ENCODE data around the gene FGF21. TPM values are rescaled to one million over a fixed set of nuclear protein-coding genes. Genes with fewer than 3 reads are reported as not detected.

The FGF21 gene
- total and polyA plus RNA-seq, 10 of the 15 experiments (the other 5 are each of a cell fraction or from before 2014, with no cell fraction given) = not detected

DNA sequence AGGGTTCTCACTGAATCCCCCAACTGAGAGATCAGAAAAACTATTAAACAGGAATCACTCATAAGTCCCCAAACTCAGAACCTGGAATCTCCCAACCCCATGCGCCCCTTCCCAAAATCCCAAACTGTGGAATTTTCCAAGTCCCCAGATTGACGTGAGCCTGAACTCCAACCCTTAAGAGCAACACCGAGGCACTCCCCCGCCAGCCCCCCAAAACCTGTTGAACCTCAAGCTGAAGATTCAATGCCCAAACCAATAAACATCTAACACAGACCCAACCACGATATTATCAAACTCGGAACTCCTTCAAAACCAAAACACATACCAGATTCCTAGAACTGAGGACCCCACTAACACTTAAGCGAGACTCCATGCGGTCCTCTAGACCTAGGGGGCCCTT is 9.2 kb upstream of the FGF21 start:
- Histone ChIP-seq H3K36me3 (ENCODE audit: control insufficient read depth in 2 of 2, insufficient read depth in 2 of 2, low read length in 1 of 2) (no peaks in the 10 kb centered on the region), H3K27me3 (replicated peaks in 1 of 2; ENCODE audit: control insufficient read depth in 2 of 2, insufficient read depth in 2 of 2, low read length in 1 of 2) (peaks cover 0 to under 1% of the 10 kb centered on the region in 2 experiments; a peak in 1 of 4 replicates), H3K4me3 (no peak overlapping the region), H3K9ac (ENCODE audit: control insufficient read depth, insufficient read depth, low read length) (no peak overlapping the region), H4K20me1 (ENCODE audit: control insufficient read depth, insufficient read depth) (no peaks in the 10 kb centered on the region), H3K79me2 (ENCODE audit: control insufficient read depth, insufficient read depth, low read length) (no peaks in the 10 kb centered on the region), H3K9me3 (replicated peaks; ENCODE audit: control insufficient read depth, insufficient read depth, low read length) (peaks cover 2% of the 10 kb centered on the region; the same call in 1 of the 3 replicates), H3K4me2 (ENCODE audit: control insufficient read depth, insufficient read depth) (no peak overlapping the region), H3K4me1 (ENCODE audit: control insufficient read depth, insufficient read depth, low read length) (no peaks in the 10 kb centered on the region), H2AFZ (ENCODE audit: control insufficient read depth, low read depth, low read length) (no peak overlapping the region), H3K27ac (ENCODE audit: control insufficient read depth, insufficient read depth) (no peak overlapping the region)
- ChIA-PET POLR2A (no interaction called here), CTCF (no interaction called here), SMC1A (ENCODE audit: uncharacterized antibody, unreplicated experiment) (no interaction called here), RAD21 (ENCODE audit: unreplicated experiment) (no interaction called here)
- FAIRE-seq (no peak), DNase-seq (ENCODE audit: low read depth, low spot score) (no peak), ATAC-seq (no peak)
- TF ChIP-seq NFXL1 (IDR thresholded peaks at IDR 0.05; ENCODE audit: borderline replicate concordance) = no peak
- no peak for TF ChIP-seq CBX5 (IDR thresholded peaks at IDR 0.05; ENCODE audit: low read depth)
- TF ChIP-seq EED (IDR thresholded peaks at IDR 0.05; ENCODE audit: low read depth) = no peak
- no peak for TF ChIP-seq MTA3 (IDR thresholded peaks at IDR 0.05; ENCODE audit: borderline replicate concordance, low read length)
- no peak for TF ChIP-seq FOXK2 (IDR thresholded peaks at IDR 0.05)
- no peak for TF ChIP-seq HCFC1 (IDR thresholded peaks at IDR 0.05; ENCODE audit: low read length)
- no peak for TF ChIP-seq LARP7 (IDR thresholded peaks at IDR 0.05)
- TF ChIP-seq CHD1 (IDR thresholded peaks at IDR 0.05; ENCODE audit: low read depth, low read length) = no peak
- TF ChIP-seq, protein P1, sequence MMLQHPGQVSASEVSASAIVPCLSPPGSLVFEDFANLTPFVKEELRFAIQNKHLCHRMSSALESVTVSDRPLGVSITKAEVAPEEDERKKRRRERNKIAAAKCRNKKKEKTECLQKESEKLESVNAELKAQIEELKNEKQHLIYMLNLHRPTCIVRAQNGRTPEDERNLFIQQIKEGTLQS (IDR thresholded peaks at IDR 0.05; ENCODE audit: borderline replicate concordance, extremely low read depth, low read depth, low read length) = no peak
- TF ChIP-seq, protein P2, sequence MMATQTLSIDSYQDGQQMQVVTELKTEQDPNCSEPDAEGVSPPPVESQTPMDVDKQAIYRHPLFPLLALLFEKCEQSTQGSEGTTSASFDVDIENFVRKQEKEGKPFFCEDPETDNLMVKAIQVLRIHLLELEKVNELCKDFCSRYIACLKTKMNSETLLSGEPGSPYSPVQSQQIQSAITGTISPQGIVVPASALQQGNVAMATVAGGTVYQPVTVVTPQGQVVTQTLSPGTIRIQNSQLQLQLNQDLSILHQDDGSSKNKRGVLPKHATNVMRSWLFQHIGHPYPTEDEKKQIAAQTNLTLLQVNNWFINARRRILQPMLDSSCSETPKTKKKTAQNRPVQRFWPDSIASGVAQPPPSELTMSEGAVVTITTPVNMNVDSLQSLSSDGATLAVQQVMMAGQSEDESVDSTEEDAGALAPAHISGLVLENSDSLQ (IDR thresholded peaks at IDR 0.05) = no peak
- no peak for TF ChIP-seq STAT1 (conservative IDR thresholded peaks at IDR 0.05)
- TF ChIP-seq PAX5 (IDR thresholded peaks at IDR 0.05; ENCODE audit: borderline replicate concordance, low read depth, low read length) = no peak
- intact Hi-C loops (cut with micrococcal nuclease; ENCODE audit: unreplicated experiment) = no loop called here
- WGBS (ENCODE audit: insufficient coverage, insufficient replicate concordance, low lambda C conversion rate, missing lambda C conversion rate) = 56% methylated on average over 8 of the region's 8 CpGs
- in situ Hi-C loops (cut with MboI) = no loop called here
- no TSS peak for BruUV-seq (replicated peaks)

All from GM12878 (cell line).